Measurements from ENCODE around the gene FAM124B.

FAM124B gene

DNA sequence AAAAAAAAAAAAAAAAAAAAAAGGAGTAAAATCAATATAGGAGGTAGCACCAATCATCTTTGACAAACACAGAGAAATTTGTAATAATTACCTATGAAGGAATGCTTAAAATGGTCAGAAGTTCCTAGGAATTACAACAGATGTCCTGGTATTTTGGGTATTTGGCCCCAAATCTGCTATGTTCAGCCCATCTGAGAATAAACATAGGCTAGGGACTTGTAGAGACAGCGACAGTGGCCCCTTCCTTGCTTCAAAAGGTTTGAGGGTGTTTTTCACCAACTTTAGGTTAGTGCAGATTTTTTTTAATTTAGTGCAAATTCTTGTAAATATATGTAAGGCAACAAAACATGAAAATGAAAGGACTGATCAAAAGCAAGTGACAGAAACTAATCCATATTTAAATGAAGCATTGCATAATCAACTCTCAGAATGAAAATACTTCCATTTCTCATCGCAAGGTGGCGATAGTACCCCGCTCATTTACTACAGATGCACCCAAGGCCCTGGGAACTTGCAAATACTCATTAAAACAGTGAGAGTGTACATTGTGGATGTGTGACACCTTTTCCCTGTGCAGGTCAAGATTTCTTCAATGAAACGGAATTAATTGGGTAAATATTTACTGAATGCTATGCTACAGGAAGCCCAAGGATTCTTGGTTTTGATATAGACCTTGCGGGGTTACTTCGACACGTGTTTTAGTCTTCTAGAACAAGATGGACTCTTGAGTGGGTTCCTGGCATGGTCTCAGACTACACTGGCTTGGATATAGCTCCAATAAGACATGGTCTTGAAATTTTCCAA, 44.6 kb downstream of the FAM124B start:
- no peak overlapping the region for H3K4me3 ChIP-seq (ENCODE audit: low read length)
- no peaks in the 10 kb centered on the region for H3K27me3 ChIP-seq (ENCODE audit: insufficient read depth, low read length)
- no peaks in the 10 kb centered on the region for H3K36me3 ChIP-seq (ENCODE audit: insufficient read depth, low read length)
- no peaks in the 10 kb centered on the region for H3K9me3 ChIP-seq (ENCODE audit: insufficient read depth, low read depth, low read length)
- H3K9ac ChIP-seq (ENCODE audit: low read depth, low read length): no peak overlapping the region
- no peak overlapping the region for H3K27ac ChIP-seq (ENCODE audit: low read depth, low read length)
- no peaks in the 10 kb centered on the region for H3K4me1 ChIP-seq (ENCODE audit: insufficient read depth, low read length)
- WGBS: 58% methylated on average over 8 of the region's 8 CpGs

DNA sequence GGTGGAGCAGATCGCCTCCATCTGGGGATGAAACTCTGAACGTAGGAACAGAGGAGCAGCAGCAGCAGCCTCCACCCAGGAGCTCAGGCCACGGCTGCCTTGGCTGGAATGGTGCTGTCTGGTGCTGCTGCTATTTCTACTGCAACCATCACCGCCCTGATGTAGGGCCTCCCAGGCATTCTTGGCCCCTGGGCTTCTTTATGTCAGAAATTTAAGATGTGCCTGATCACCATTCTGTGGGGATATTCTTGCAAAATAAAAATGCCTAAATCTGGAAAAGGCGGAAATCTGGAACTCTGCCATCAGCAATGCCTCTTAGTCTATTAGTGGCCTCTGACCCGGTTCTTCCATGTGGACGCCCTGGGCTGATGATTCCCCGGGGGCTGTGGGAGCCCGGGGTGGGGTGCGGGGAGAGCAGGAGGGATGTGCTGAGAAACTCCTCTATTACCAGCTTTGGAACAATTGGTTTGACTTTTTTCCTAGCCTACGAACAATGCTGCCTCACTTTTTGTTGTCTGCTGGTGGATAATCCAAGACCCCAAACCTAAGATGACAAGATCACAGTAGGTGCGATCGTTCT, 47.2 kb downstream of the FAM124B start:
- Histone ChIP-seq H3K27me3 (ENCODE audit: insufficient read depth, low read length) (no peaks in the 10 kb centered on the region), H3K27ac (ENCODE audit: low read depth, low read length) (no peak overlapping the region), H3K4me1 (ENCODE audit: insufficient read depth, low read length) (no peaks in the 10 kb centered on the region), H3K4me3 (ENCODE audit: low read length) (no peak overlapping the region), H3K36me3 (ENCODE audit: insufficient read depth, low read length) (no peaks in the 10 kb centered on the region), H3K9me3 (ENCODE audit: insufficient read depth, low read depth, low read length) (no peaks in the 10 kb centered on the region), H3K9ac (ENCODE audit: low read depth, low read length) (no peak overlapping the region)
- WGBS: 95% methylated on average over 13 of the region's 13 CpGs

DNA sequence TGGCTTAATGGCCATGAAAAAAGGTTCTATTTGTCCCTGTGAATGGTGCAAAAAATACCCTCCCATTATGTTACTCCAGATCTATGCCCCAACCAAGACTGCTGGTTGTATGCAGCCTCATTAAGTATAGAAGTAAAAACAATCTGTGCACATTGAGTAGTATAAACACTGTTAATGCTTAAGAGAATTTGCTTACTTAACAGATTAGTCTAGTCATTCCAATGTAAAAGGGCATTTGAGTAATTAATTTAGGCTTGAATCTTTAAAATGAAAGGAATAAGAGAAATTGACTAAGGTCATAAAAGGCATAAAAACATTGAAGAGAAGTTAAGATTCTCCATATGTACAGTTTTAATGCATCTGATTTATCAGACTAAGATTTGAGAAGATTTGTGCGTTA, 51.2 kb downstream of the FAM124B start:
- no CpG with 5 or more reads among the region's 1 CpG for WGBS
- Histone ChIP-seq H3K4me1 (ENCODE audit: insufficient read depth, low read length) (no peaks in the 10 kb centered on the region), H3K4me3 (ENCODE audit: low read length) (no peak overlapping the region), H3K27ac (ENCODE audit: low read depth, low read length) (no peak overlapping the region), H3K27me3 (ENCODE audit: insufficient read depth, low read length) (no peaks in the 10 kb centered on the region), H3K36me3 (ENCODE audit: insufficient read depth, low read length) (no peaks in the 10 kb centered on the region), H3K9ac (ENCODE audit: low read depth, low read length) (no peak overlapping the region), H3K9me3 (ENCODE audit: insufficient read depth, low read depth, low read length) (no peaks in the 10 kb centered on the region)

DNA sequence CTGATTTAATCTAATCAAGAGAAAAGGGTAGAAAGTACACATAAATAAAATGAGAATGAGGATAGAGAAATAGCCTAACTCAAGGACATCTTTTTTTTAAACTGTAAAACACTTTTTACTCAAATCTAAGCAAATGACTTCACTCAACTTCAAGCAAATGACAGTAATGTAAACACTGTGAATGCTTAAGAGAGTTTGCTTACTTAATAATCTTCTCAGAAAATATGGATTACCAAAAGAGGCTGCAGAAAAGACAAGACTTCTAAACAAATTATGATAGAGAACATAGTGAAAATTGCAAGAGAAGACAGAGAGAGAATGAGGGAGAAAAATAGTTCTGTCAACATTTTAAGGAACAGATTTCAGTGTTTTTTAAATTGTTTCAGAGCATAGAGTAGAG, 52.5 kb downstream of the FAM124B start:
- Histone ChIP-seq H3K4me3 (ENCODE audit: low read length) (no peak overlapping the region), H3K4me1 (ENCODE audit: insufficient read depth, low read length) (no peaks in the 10 kb centered on the region), H3K27me3 (ENCODE audit: insufficient read depth, low read length) (no peaks in the 10 kb centered on the region), H3K9ac (ENCODE audit: low read depth, low read length) (no peak overlapping the region), H3K27ac (ENCODE audit: low read depth, low read length) (no peak overlapping the region), H3K9me3 (ENCODE audit: insufficient read depth, low read depth, low read length) (no peaks in the 10 kb centered on the region), H3K36me3 (ENCODE audit: insufficient read depth, low read length) (no peaks in the 10 kb centered on the region)

DNA sequence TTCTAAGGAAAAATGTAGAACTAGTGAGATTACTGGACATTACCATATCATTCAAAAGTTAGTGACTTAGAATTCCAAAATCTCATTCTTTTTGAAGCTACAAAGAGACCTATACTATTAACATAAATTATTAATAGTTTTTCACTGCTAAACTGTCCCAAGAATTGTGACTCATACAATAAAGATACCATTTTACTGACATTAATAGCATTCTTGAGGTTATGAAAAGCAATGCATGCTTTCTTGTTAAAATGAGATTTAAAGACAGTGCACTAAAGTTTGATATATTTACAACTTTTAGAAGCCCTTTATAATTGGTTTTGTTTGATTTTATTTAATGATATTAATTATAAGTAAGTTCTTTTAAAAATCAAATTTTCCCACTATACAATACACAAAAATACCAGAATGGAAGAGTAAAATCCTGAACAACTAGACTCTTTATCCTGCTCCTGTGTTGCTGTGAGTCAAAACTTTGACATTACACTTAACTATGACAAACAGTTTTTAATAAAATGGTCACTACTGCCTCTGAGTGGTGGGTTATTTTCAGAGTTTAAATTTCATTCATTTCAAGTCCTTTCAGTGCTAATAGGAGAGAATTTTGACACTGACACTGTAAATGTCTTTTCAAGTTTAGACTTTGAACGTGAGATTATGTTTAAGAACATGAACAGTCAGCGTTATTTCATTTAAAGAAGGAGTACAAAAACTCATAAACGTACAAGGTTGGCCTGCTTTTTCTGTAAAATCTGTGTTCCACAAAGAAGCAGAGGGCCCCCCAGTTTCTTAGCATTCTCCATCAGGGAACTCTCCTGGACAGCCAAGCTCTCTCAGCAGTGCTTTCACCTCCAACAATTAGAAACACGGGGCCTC, 54.5 kb downstream of the FAM124B start:
- H3K4me1 ChIP-seq (ENCODE audit: insufficient read depth, low read length): no peaks in the 10 kb centered on the region
- H3K9me3 ChIP-seq (ENCODE audit: insufficient read depth, low read depth, low read length): no peaks in the 10 kb centered on the region
- 93% methylated on average over 4 of the region's 4 CpGs for WGBS
- H3K9ac ChIP-seq (ENCODE audit: low read depth, low read length): no peak overlapping the region
- H3K4me3 ChIP-seq (ENCODE audit: low read length): no peak overlapping the region
- H3K27me3 ChIP-seq (ENCODE audit: insufficient read depth, low read length): no peaks in the 10 kb centered on the region
- no peak overlapping the region for H3K27ac ChIP-seq (ENCODE audit: low read depth, low read length)
- H3K36me3 ChIP-seq (ENCODE audit: insufficient read depth, low read length): no peaks in the 10 kb centered on the region

DNA sequence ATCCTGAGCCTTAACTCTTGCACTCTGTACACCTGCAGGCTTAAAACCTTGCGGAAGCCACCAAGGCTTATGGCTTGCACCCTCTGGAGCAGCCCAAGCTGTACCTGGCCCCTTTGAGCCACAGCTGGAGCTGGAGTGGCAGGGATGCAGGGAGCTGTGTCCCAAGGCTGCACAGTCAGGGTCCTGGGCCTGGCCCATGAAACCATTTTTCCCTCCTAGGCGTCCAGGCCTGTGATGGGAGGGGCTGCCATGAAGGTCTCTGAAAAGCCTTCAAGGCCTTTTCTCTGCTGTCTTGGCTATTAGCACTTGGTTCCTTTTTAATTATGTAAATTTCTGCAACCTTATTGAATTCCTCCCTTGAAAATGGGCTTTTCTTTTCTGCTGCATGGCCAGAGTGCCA, 56.4 kb downstream of the FAM124B start:
- Histone ChIP-seq H3K9ac (ENCODE audit: low read depth, low read length) (no peak overlapping the region), H3K4me3 (ENCODE audit: low read length) (no peak overlapping the region), H3K36me3 (ENCODE audit: insufficient read depth, low read length) (no peaks in the 10 kb centered on the region), H3K27ac (ENCODE audit: low read depth, low read length) (no peak overlapping the region), H3K9me3 (ENCODE audit: insufficient read depth, low read depth, low read length) (no peaks in the 10 kb centered on the region), H3K27me3 (ENCODE audit: insufficient read depth, low read length) (no peaks in the 10 kb centered on the region), H3K4me1 (ENCODE audit: insufficient read depth, low read length) (no peaks in the 10 kb centered on the region)
- WGBS: 99% methylated on average over 2 of the region's 2 CpGs

DNA sequence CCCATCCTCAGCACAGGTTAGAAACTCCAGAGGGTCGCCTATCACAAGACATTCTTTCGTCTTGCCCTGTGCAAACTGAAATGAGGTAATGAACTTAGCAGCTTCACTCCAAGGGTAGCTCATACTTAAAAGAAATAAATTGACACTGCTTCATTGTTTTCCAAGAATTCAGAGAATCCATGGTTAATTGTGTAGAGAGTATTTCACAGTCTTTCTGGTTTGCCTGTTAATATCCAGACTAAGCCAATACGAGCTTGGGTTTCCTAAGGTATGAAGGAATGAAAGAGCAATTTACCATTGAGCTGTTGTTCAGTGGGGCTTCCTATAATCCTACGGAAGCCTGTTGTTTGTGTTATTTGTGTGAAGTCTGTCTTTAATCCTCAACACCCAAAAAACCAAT, 58.7 kb downstream of the FAM124B start:
- WGBS: 91% methylated on average over 3 of the region's 4 CpGs
- H3K4me1 ChIP-seq (ENCODE audit: insufficient read depth, low read length): no peaks in the 10 kb centered on the region
- H3K4me3 ChIP-seq (ENCODE audit: low read length): no peak overlapping the region
- H3K9ac ChIP-seq (ENCODE audit: low read depth, low read length): no peak overlapping the region
- H3K36me3 ChIP-seq (ENCODE audit: insufficient read depth, low read length): no peaks in the 10 kb centered on the region
- no peaks in the 10 kb centered on the region for H3K9me3 ChIP-seq (ENCODE audit: insufficient read depth, low read depth, low read length)
- no peaks in the 10 kb centered on the region for H3K27me3 ChIP-seq (ENCODE audit: insufficient read depth, low read length)
- H3K27ac ChIP-seq (ENCODE audit: low read depth, low read length): no peak overlapping the region

DNA sequence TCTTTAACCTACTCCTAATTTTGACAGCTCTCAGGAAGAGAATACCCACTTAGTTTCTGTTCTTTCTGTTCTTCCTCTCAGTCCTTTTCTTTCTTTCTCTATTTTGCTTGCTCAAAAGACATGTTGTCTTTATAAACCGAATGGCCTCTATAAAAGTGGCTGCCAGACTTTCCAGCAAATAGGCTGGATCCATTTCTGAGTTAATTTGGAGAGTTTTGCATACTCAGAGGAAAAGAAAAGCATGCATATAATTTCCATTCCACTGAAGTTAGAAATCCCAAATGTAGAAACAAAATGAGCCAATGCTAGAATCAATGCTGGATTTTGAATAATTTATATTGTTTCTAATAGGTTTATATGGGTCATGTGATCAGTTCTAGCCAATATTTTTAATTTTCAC, 65.9 kb downstream of the FAM124B start:
- Histone ChIP-seq H3K9me3 (ENCODE audit: insufficient read depth, low read depth, low read length) (no peaks in the 10 kb centered on the region), H3K27ac (ENCODE audit: low read depth, low read length) (no peak overlapping the region), H3K9ac (ENCODE audit: low read depth, low read length) (no peak overlapping the region), H3K4me1 (ENCODE audit: insufficient read depth, low read length) (no peaks in the 10 kb centered on the region), H3K27me3 (ENCODE audit: insufficient read depth, low read length) (no peaks in the 10 kb centered on the region), H3K4me3 (ENCODE audit: low read length) (no peak overlapping the region), H3K36me3 (ENCODE audit: insufficient read depth, low read length) (no peaks in the 10 kb centered on the region)
- WGBS: 90% methylated on average over 1 of the region's 1 CpG

DNA sequence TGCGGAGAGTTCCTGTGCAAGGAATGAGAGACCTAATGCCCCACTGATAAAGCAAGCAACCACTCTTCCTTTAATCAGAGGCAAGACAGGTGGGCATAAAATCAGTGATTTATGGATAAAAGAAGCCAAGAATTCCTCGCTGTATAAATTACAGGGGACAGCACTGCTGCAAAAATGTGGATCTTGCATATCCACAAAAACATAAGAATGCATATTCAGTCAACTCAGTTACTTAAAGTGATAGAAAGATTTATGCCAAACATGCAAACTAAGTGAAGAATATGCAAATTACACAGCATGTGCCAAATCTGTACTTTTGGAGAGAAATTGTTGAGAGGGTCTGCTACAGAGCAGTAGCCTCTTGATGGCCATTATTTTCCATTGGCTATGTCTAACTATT, 67.2 kb downstream of the FAM124B start:
- H3K4me1 ChIP-seq (ENCODE audit: insufficient read depth, low read length): no peaks in the 10 kb centered on the region
- H3K9ac ChIP-seq (ENCODE audit: low read depth, low read length): no peak overlapping the region
- WGBS: 95% methylated on average over 2 of the region's 2 CpGs
- H3K27ac ChIP-seq (ENCODE audit: low read depth, low read length): no peak overlapping the region
- no peaks in the 10 kb centered on the region for H3K36me3 ChIP-seq (ENCODE audit: insufficient read depth, low read length)
- H3K4me3 ChIP-seq (ENCODE audit: low read length): no peak overlapping the region
- no peaks in the 10 kb centered on the region for H3K9me3 ChIP-seq (ENCODE audit: insufficient read depth, low read depth, low read length)
- H3K27me3 ChIP-seq (ENCODE audit: insufficient read depth, low read length): no peaks in the 10 kb centered on the region

DNA sequence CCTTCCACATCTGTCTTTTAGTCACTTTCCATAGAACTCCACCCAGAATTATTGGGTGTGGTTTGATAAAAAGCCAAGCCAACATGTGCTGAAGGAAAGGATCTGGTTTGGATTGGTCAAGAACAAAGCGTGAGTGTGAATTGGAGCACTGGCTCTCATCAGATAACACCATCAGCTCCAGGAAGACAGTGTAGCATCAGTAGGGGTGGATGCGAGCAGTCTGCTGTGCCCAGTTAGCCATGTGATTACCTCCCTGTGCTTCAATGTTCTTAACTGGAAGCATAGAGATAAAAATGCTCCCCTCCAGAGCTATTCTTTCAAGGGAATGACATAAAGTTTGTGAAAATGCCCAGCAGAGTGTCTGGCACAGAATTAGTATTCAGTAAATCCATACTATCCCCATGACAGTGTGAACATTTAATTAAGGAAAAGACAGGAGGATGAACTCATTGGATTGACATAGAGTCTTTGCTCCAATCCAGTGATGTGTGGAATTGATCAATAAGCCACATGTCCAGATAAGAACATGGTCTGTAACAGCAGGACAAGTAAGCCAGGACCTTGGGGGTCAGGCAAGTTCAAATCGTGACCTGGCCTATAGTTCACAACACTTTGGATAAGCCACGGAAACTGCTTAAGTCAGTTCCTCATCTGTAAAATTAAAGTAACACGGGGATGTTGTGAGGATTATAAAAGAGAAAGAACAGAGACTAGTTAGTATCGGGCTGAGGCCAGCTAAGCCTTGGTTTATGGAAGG, 68.0 kb downstream of the FAM124B start:
- Histone ChIP-seq H3K4me3 (ENCODE audit: low read length) (no peak overlapping the region), H3K36me3 (ENCODE audit: insufficient read depth, low read length) (no peaks in the 10 kb centered on the region), H3K4me1 (ENCODE audit: insufficient read depth, low read length) (no peaks in the 10 kb centered on the region), H3K9ac (ENCODE audit: low read depth, low read length) (no peak overlapping the region), H3K9me3 (ENCODE audit: insufficient read depth, low read depth, low read length) (no peaks in the 10 kb centered on the region), H3K27ac (ENCODE audit: low read depth, low read length) (no peak overlapping the region), H3K27me3 (ENCODE audit: insufficient read depth, low read length) (no peaks in the 10 kb centered on the region)
- 97% methylated on average over 6 of the region's 6 CpGs for WGBS

DNA sequence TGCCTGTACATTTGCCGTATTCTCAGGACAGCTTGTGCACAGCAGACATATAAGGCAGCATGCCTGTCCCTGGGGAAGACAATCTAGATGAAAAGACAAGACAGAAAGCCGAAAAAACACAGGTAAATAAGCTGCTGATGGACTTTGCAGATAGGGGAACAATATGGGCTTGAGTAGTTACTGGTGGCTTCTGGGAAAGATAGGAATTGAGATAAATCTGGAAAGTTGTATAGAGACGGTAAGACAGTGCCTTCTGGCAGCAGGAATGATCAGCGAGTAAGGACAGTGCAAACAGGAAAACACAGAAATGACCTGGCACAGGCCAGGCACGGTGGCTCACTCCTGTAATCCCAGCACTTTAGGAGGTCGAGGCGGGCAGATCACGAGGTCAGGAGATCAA, 70.2 kb downstream of the FAM124B start:
- no peaks in the 10 kb centered on the region for H3K4me1 ChIP-seq (ENCODE audit: insufficient read depth, low read length)
- WGBS: 94% methylated on average over 8 of the region's 8 CpGs

More for the DNA sequence above, 70.2 kb downstream of the FAM124B start:
- Histone ChIP-seq H3K27me3 (ENCODE audit: insufficient read depth, low read length) (no peaks in the 10 kb centered on the region), H3K4me3 (ENCODE audit: low read length) (no peak overlapping the region), H3K27ac (ENCODE audit: low read depth, low read length) (no peak overlapping the region), H3K36me3 (ENCODE audit: insufficient read depth, low read length) (no peaks in the 10 kb centered on the region), H3K9me3 (ENCODE audit: insufficient read depth, low read depth, low read length) (no peaks in the 10 kb centered on the region), H3K9ac (ENCODE audit: low read depth, low read length) (no peak overlapping the region)

All from HUES64 (cell line).